ENCODE results near the gene FCHSD2. TPM values are rescaled to one million over a fixed set of nuclear protein-coding genes. Genes with fewer than 3 reads are reported as not detected.

The FCHSD2 gene
- total and polyA plus RNA-seq, 9 of the 15 experiments (the other 6 are each of a cell fraction or from before 2014, with no cell fraction given), result 1.8 to 14.7 (median 6.4) TPM

DNA sequence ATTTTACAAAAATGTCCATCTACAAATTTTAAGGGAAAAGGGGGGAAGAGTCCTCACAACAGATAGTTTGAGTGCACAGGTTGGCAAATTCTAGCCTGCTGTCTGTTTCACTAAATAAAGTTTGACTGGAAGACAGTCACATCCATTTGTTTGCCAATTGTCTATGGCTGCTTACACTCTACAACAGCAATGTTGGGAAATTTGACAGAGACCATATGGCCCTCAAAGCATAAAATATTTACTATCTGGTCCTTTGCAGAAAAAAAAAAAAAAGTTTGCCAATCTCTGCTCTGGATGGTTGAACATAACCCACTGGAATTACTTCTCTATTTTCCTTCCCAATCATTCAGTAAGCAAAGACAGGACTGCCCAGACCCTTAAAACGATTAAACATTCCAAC lies 88.2 kb downstream of the FCHSD2 start:
- Histone ChIP-seq H3K79me2 (ENCODE audit: control insufficient read depth, insufficient read depth, low read length) (no peaks in the 10 kb centered on the region), H3K9ac (ENCODE audit: insufficient read depth in 1 of 2, low read depth in 2 of 2, low read length in 2 of 2) (no peak overlapping the region), H3K27ac (ENCODE audit: extremely low read depth, low read depth, low read length) (no peak overlapping the region), H3K9me3 (replicated peaks; ENCODE audit: control insufficient read depth, insufficient read depth, low read depth, low read length) (no peaks in the 10 kb centered on the region), H3K27me3 (ENCODE audit: control insufficient read depth in 2 of 2, insufficient read depth in 2 of 2, low read length in 2 of 2) (no peaks in the 10 kb centered on the region), H3K4me3 (no peak overlapping the region), H3K36me3 (ENCODE audit: control insufficient read depth, insufficient read depth, low read length) (no peaks in the 10 kb centered on the region), H3K4me1 (replicated peaks in 1 of 2; ENCODE audit: control insufficient read depth in 2 of 2, insufficient read depth in 2 of 2, low read length in 2 of 2) (no peaks in the 10 kb centered on the region; a peak in 1 of 5 replicates), H3K4me2 (ENCODE audit: insufficient read depth, low read length) (no peak overlapping the region), H4K20me1 (replicated peaks; ENCODE audit: control insufficient read depth, insufficient read depth, low read length) (no peaks in the 10 kb centered on the region), H2AFZ (ENCODE audit: low read depth, low read length) (no peak overlapping the region), H3K9me1 (ENCODE audit: control insufficient read depth, insufficient read depth, low read length) (no peaks in the 10 kb centered on the region)
- intact Hi-C loops (cut with micrococcal nuclease), result no loop called here
- no TSS peak for BruUV-seq (replicated peaks)
- FAIRE-seq (no peak), ATAC-seq (no peak), DNase-seq (ENCODE audit: extremely low read depth in 1 of 4, low spot score in 3 of 4) (no peak)
- in situ Hi-C loops (cut with MboI), result no loop called here
- WGBS (ENCODE audit: insufficient coverage, low coverage, missing lambda C conversion rate), result 30% methylated on average over 1 of the region's 1 CpG
- POLR2A ChIA-PET, result no interaction called here
- CTCF ChIA-PET (ENCODE audit: low intra/inter-chr PET ratio), result no interaction called here
- no peak for TF ChIP-seq PHB (CRISPR knock-in tag; IDR thresholded peaks at IDR 0.05)
- no peak for TF ChIP-seq TRIM24 (IDR thresholded peaks at IDR 0.05)
- no peak for TF ChIP-seq HNRNPL (IDR thresholded peaks at IDR 0.05; ENCODE audit: low read depth, low read length)
- no peak for TF ChIP-seq MTF1 (CRISPR knock-in tag; IDR thresholded peaks at IDR 0.05; ENCODE audit: borderline replicate concordance)
- TF ChIP-seq ARID1B (IDR thresholded peaks at IDR 0.05), result no peak
- no peak for TF ChIP-seq RBM15 (IDR thresholded peaks at IDR 0.05; ENCODE audit: insufficient read depth, low read length)
- TF ChIP-seq, protein P1, sequence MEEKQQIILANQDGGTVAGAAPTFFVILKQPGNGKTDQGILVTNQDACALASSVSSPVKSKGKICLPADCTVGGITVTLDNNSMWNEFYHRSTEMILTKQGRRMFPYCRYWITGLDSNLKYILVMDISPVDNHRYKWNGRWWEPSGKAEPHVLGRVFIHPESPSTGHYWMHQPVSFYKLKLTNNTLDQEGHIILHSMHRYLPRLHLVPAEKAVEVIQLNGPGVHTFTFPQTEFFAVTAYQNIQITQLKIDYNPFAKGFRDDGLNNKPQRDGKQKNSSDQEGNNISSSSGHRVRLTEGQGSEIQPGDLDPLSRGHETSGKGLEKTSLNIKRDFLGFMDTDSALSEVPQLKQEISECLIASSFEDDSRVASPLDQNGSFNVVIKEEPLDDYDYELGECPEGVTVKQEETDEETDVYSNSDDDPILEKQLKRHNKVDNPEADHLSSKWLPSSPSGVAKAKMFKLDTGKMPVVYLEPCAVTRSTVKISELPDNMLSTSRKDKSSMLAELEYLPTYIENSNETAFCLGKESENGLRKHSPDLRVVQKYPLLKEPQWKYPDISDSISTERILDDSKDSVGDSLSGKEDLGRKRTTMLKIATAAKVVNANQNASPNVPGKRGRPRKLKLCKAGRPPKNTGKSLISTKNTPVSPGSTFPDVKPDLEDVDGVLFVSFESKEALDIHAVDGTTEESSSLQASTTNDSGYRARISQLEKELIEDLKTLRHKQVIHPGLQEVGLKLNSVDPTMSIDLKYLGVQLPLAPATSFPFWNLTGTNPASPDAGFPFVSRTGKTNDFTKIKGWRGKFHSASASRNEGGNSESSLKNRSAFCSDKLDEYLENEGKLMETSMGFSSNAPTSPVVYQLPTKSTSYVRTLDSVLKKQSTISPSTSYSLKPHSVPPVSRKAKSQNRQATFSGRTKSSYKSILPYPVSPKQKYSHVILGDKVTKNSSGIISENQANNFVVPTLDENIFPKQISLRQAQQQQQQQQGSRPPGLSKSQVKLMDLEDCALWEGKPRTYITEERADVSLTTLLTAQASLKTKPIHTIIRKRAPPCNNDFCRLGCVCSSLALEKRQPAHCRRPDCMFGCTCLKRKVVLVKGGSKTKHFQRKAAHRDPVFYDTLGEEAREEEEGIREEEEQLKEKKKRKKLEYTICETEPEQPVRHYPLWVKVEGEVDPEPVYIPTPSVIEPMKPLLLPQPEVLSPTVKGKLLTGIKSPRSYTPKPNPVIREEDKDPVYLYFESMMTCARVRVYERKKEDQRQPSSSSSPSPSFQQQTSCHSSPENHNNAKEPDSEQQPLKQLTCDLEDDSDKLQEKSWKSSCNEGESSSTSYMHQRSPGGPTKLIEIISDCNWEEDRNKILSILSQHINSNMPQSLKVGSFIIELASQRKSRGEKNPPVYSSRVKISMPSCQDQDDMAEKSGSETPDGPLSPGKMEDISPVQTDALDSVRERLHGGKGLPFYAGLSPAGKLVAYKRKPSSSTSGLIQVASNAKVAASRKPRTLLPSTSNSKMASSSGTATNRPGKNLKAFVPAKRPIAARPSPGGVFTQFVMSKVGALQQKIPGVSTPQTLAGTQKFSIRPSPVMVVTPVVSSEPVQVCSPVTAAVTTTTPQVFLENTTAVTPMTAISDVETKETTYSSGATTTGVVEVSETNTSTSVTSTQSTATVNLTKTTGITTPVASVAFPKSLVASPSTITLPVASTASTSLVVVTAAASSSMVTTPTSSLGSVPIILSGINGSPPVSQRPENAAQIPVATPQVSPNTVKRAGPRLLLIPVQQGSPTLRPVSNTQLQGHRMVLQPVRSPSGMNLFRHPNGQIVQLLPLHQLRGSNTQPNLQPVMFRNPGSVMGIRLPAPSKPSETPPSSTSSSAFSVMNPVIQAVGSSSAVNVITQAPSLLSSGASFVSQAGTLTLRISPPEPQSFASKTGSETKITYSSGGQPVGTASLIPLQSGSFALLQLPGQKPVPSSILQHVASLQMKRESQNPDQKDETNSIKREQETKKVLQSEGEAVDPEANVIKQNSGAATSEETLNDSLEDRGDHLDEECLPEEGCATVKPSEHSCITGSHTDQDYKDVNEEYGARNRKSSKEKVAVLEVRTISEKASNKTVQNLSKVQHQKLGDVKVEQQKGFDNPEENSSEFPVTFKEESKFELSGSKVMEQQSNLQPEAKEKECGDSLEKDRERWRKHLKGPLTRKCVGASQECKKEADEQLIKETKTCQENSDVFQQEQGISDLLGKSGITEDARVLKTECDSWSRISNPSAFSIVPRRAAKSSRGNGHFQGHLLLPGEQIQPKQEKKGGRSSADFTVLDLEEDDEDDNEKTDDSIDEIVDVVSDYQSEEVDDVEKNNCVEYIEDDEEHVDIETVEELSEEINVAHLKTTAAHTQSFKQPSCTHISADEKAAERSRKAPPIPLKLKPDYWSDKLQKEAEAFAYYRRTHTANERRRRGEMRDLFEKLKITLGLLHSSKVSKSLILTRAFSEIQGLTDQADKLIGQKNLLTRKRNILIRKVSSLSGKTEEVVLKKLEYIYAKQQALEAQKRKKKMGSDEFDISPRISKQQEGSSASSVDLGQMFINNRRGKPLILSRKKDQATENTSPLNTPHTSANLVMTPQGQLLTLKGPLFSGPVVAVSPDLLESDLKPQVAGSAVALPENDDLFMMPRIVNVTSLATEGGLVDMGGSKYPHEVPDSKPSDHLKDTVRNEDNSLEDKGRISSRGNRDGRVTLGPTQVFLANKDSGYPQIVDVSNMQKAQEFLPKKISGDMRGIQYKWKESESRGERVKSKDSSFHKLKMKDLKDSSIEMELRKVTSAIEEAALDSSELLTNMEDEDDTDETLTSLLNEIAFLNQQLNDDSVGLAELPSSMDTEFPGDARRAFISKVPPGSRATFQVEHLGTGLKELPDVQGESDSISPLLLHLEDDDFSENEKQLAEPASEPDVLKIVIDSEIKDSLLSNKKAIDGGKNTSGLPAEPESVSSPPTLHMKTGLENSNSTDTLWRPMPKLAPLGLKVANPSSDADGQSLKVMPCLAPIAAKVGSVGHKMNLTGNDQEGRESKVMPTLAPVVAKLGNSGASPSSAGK (IDR thresholded peaks at IDR 0.05), result no peak
- TF ChIP-seq BRD9 (IDR thresholded peaks at IDR 0.05; ENCODE audit: low read depth, partially characterized antibody), result no peak
- TF ChIP-seq ZNF551 (CRISPR knock-in tag; IDR thresholded peaks at IDR 0.05), result no peak
- TF ChIP-seq, protein P2, sequence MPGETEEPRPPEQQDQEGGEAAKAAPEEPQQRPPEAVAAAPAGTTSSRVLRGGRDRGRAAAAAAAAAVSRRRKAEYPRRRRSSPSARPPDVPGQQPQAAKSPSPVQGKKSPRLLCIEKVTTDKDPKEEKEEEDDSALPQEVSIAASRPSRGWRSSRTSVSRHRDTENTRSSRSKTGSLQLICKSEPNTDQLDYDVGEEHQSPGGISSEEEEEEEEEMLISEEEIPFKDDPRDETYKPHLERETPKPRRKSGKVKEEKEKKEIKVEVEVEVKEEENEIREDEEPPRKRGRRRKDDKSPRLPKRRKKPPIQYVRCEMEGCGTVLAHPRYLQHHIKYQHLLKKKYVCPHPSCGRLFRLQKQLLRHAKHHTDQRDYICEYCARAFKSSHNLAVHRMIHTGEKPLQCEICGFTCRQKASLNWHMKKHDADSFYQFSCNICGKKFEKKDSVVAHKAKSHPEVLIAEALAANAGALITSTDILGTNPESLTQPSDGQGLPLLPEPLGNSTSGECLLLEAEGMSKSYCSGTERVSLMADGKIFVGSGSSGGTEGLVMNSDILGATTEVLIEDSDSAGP (CRISPR knock-in tag; IDR thresholded peaks at IDR 0.05), result no peak
- TF ChIP-seq PTRF (tag; IDR thresholded peaks at IDR 0.05), result no peak

All from K562 (cell line).